ENCODE data around the gene PIWIL1.

Gene PIWIL1

GRCh38 chr12:130384234-130384633 is 46.5 kb downstream of the PIWIL1 start:
- DNase-seq (ENCODE audit: low spot score), result no peak
- no peak overlapping the region for H3K27ac ChIP-seq
- no peak for TF ChIP-seq CTCF (IDR thresholded peaks at IDR 0.05)
- H3K4me3 ChIP-seq, result no peak overlapping the region

- no peak overlapping the region for H3K4me3 ChIP-seq
- no peak for TF ChIP-seq CTCF (IDR thresholded peaks at IDR 0.05)
- DNase-seq (ENCODE audit: low spot score), result no peak
- no peak overlapping the region for H3K27ac ChIP-seq
Observed at GRCh38 chr12:130385193-130385592, 47.5 kb downstream of the PIWIL1 start.

- no peak for TF ChIP-seq CTCF (IDR thresholded peaks at IDR 0.05)
- Histone ChIP-seq H3K27ac (no peak overlapping the region), H3K4me3 (no peak overlapping the region)
- DNase-seq (ENCODE audit: low spot score), result no peak
Observed at GRCh38 chr12:130391186-130391585, 53.5 kb downstream of the PIWIL1 start.

GRCh38 chr12:130394906-130395305 is 57.2 kb downstream of the PIWIL1 start:
- no peak for TF ChIP-seq CTCF (IDR thresholded peaks at IDR 0.05)
- Histone ChIP-seq H3K4me3 (no peak overlapping the region), H3K27ac (no peak overlapping the region)
- DNase-seq (ENCODE audit: low spot score), result no peak

GRCh38 chr12:130396667-130397066 is 59.0 kb downstream of the PIWIL1 start:
- Histone ChIP-seq H3K4me3 (no peak overlapping the region), H3K27ac (no peak overlapping the region)
- no peak for TF ChIP-seq CTCF (IDR thresholded peaks at IDR 0.05)
- DNase-seq (ENCODE audit: low spot score), result no peak

GRCh38 chr12:130398100-130398848 is 60.6 kb downstream of the PIWIL1 start:
- no peak for DNase-seq (ENCODE audit: low spot score)
- no peak overlapping the region for H3K4me3 ChIP-seq
- TF ChIP-seq CTCF (IDR thresholded peaks at IDR 0.05), result no peak
- H3K27ac ChIP-seq, result no peak overlapping the region

GRCh38 chr12:130401703-130402102 is 64.0 kb downstream of the PIWIL1 start:
- H3K4me3 ChIP-seq, result no peak overlapping the region
- no peak for TF ChIP-seq CTCF (IDR thresholded peaks at IDR 0.05)
- H3K27ac ChIP-seq, result no peak overlapping the region
- DNase-seq (ENCODE audit: low spot score), result no peak
